HG03064 (cell line): ENCODE data around the gene OR5AL1.
"Not testable (repeated sequence)": the region's sequence is repeated elsewhere in the genome, so short reads cannot be mapped to it uniquely, and the experiment has no call there.

Experiments used
- ATAC-seq: cut with Tn5 transposase; IDR thresholded peaks from one replicate; pipeline ENCODE4 v1.9.1; 2021; ENCODE audit warnings: low read depth; ENCODE audit not compliant: unreplicated experiment

Gene OR5AL1

GRCh38 chr11:56412396-56412795 is at the start of gene OR5AL1:
Gene OR5AL1, plus strand, starts transcription at chr11:56412696.
- ATAC-seq = no peak

DNA sequence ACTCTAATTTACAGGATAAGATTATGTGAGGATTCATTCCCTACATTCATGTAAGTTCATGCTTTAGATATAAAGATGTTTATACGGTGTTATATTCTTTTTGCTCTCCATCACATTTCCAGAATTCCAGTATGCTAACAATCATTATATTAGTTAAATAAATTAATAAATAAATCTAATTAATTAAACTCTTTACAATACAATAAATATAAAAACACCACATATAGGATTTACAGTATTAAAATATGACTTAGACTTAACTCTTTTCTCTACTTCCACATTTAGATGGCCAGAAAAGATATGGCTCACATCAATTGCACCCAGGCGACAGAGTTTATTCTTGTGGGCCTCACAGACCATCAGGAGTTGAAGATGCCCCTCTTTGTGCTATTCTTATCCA is 37.2 kb upstream of the OR5AL1 start, which contains the start of gene OR8U1:
Gene OR8U1 (plus strand): TSS at position 301 of the 400 bp plus-strand sequence. CDS start 0 bp downstream, at position 301.
- ATAC-seq = no peak

DNA sequence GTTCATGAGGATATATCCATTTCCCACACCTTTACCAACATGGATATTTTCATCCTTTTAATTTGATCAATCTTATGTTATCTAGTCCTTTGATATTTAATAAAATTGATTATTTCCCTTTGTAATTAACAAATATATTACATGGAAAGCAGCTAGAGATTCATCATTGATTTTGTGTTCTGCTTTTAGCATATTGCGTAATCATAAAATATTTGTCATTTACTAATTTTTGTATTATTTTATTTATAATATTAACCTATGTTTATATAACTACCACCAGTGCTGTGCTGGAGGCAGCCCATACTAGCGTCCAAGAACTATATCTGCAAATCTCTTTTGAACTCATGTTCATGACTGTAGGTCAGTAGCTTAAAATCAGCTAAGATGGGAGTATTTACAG is 32.4 kb upstream of the OR5AL1 start:
- ATAC-seq = no peak

GRCh38 chr11:56394381-56394780 is 18.1 kb upstream of the OR5AL1 start:
- no peak for ATAC-seq

DNA sequence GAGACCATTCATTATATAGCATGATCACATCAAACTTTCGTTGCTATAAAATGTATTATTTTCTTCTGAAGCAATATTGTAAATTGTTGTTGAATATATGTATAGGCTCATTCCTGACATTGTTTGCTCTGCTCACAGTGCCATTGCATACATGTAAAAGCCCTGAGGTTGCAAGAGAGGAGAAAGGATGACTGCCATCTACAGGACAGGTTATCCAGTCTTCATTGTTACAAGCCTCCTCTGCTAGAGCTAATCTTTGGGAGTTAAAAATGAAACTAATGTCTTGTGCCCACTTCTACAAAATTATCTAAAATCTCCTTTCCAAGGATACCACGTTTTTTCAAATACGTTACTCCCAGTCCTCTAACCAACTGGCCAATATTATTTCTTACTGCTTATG is 16.4 kb upstream of the OR5AL1 start:
- ATAC-seq = no peak

GRCh38 chr11:56401858-56402461 is 10.5 kb upstream of the OR5AL1 start:
- not testable (repeated sequence) for ATAC-seq

GRCh38 chr11:56404393-56404792 is 8.1 kb upstream of the OR5AL1 start:
- no peak for ATAC-seq

DNA sequence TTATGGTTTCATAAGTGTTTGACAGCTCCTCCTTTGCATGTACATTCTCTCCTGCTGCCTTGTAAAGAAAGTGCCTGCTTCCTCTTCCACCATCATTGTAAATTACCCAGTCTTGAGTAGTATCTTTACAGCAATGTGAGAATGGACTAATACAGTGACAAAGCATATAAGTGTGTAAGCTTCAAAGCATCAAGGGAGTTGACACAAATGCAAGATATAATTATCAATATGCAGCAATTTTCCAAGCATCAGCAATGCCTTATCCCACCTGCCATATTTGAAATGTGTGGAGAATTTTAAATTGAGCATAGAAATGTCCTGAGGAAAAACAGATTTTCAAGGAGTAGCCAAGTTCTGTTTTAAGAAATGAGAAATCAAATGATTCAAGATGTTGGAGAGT is 1.7 kb upstream of the OR5AL1 start:
- no peak for ATAC-seq

DNA sequence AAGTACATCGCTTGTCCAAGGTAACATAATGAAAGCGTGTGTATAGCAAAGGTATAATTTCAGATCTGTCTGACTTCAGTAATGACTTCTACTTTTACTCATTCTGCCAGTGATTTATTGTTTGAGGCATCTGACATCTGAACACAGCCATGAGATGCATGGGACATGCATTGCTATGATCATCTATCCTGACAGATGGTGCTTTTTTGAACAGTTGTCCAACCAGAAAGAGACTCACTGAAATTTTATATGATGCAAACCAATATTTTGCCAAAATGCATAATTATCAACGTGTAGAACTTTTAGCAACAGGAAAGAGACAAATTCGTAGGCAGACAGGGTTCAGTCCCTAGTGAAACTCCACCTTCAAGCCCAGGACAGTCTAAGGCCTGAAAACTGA is 41.0 kb downstream of the OR5AL1 start:
- ATAC-seq = no peak

GRCh38 chr11:56457076-56457475 is 44.6 kb downstream of the OR5AL1 start:
- ATAC-seq = no peak
